ENCODE measurements around the gene RASGRP3.

Gene RASGRP3

DNA sequence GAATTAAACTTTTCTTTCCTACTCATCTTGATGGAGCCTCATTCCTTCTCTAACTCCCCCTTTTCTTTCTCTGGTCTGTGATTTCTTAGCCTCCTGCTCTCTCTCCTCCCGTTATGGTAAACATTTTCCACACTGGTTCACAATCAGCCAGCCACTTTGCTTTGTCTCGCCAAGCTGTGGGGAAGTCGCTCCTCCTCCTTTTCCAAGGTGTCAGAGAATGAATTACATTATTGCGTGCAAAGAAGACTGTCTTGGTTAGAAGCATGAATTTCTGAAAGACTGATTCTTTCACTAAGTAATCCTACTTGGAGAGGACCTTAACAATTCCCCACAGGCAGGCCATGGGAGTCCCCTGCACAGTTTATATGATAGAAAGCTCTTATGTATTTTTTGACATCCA lies 46.1 kb downstream of the RASGRP3 start:
- no peak for DNase-seq (ENCODE audit: low read depth)

DNA sequence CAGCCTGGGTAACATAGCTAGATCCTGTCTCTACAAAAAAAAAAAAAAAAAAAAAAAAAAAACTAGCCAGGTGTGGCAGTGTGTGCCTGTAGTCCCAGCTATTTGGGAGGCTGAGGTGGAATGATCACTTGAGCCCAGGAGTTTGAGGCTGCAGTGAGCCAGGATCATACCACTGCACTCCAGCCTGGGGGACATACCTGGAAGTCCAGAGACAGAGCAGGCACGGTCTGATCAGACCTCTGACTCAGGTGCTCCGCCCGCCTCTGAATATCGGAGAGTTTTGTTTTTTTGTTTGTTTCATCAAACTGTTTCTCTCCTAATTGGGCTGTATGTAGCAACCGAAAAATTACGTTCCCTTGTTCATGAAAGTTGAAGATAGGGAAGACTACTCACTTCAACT lies 49.2 kb downstream of the RASGRP3 start:
- no peak for DNase-seq (ENCODE audit: low read depth)

DNA sequence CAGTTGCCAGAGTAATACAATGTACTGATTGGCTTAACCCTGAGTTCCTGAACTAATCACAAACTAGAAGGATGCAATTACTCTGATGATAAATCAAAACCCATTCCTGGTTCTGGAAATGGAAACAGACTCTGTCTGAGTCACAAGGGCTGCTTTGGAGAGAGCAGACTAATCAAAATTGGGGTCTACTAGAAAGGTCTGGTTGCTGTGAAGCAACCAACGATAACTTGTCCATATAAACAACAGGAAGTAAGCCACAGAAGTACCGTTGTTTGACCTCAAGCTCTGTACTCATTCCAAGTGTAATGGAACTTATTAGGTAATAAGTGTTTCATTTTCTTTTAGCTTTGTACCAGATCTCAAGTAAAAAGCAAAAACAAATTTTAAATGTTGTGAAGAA lies 49.7 kb downstream of the RASGRP3 start:
- DNase-seq (ENCODE audit: low read depth) = no peak

DNA sequence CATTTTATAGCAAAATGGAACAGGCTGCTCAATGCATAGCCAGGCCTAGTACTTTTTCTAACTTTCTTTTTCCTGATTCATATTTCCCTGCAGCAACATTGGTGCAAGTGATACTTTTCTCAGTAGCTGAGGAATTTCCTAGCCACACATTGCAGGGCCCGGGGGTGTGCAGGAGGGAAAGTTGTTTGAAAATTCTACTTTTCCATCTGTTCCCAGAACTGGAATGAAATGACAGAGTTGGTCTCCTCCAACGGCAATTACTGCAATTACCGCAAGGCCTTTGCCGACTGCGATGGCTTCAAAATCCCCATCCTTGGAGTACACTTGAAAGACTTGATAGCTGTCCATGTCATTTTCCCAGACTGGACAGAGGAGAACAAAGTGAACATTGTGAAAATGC lies 50.5 kb downstream of the RASGRP3 start:
- DNase-seq (ENCODE audit: low read depth) = no peak

DNA sequence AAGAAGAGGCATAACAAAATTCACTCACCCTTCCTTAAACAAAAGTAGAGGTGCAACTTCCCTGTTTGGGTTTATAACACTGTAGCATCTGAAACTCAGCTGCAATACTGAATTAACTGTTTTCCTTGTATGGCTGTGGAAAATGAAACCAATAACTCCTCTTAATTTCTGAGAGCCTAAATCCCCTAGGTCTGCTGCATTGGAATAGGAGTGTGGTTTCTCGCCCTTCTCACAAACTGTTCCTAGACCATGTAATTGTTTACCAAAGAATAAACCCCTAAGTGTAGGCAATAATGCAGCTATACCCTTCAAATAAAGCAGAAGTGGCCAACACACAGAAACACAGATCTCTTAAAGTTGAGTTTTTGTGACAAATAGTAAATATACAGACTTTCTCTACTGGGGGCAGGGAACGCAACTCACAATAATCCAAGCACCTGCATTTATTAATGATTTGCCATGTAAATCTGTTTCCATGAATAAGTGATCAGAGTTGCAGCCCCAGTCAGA lies 52.0 kb downstream of the RASGRP3 start:
- no peak for DNase-seq (ENCODE audit: low read depth)

DNA sequence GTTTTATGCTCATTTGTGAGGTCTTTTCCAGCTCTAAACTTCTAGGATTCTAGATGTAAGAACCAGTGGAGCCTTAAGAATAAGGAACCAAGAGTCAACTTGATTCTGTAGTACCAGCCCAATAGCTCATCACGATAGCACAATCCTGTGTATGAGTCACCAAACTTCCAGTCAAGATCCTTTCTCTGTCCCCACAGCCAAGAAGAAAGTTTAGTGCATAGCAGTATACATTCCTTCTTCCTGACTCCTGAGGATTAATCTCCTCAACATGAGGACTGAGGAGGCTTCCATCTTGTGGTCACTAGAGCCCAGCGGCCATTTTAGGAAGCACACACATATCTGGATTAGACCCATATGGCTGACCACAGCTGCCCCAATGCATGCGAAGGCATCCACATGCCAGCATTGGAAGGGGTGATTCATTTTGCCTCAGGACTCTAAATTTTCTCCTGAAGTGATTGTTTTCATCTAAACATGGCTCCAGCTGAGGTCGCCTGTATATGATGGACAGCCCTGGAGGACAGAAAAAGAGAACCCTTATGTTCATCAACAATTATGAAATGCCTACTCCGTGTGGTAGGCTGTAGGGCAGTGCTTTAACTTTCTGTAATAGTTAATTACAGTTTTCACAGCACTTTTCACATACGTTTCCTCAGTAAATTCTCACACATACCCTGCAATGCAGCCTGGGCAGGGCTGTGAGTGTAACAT lies 53.5 kb downstream of the RASGRP3 start:
- DNase-seq (ENCODE audit: low read depth) = peak; percentile 87

DNA sequence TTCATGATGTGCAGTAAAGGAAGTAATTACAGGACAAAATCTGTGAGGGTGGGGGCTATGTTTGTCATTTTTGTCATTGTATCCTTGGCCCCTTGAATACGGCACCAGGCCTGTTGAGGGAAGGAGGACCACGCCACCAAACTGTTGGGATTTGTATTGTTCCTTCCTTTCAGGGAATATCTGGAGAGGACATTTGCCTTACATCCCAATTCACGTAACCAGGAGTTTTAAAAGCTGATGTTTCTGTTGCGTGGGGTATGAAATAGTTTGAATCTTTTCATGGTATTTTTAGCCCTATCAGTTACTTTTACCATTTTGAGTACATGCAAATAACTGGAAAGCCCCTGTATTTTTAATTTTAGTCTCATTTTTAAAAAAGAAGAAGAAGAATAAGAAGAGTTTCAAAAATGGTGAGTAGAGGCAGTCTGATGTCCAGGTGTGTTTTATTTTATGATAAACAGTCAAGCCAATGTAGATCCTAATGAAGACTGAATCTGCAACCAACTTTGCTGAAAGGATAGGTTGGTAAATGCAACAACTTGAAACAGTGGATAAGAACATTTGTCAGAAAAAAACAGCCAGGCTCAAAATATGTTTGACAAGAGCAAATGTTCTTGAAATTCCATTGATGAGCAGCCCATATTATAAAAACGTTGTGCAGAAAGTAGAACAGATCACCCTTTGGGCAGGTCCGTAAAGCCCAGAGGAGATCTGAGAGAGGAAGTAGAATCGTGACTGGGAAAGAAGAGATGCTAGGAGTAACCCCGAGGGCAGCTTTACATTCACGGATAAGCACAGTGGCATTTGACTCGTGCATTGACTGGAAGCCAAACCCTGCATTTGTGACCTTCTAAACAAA lies 54.5 kb downstream of the RASGRP3 start:
- no peak for DNase-seq (ENCODE audit: low read depth)

DNA sequence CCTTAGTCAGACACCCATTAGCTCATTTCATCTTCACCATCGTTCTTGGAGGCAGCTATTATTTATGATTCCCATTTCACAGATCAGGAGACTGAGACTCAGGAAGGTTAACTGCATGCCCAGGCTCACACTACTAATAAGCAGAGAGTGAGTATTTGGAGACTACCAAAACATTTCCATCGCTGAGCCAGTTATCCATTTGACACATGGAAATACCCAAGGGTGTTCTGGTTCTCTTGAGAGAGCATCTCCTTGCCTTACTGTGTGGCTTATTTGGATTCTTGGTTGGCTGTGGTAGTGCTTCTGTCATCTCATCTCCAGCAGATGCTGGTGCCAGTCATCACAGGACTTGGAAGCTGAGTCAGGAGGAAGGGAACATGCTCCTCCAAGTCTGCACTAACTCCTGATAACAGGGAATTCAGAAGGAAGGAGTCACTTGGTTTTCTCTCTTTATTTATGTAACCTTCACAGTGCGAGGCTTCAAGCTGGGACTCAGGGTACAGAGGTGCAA lies 55.2 kb downstream of the RASGRP3 start:
- DNase-seq (ENCODE audit: low read depth) = no peak

DNA sequence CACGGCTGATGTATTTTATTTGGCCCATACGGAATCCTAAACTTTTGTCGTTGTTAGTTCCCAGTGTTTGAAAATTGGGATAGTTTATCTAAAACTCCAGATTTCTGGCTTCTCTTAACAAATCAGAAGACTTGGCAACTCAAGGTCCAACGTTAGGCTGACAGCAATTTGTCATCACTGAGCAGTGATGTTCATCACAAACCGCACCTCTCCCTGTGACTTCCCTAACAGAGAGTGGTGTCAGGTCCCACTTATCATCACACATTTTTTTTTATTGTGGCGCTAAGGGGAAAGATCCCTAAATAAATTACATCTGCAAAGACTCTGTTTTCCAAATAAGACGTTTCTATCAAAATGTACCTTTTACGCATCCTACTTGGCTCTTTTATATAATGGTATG lies 55.7 kb downstream of the RASGRP3 start:
- DNase-seq (ENCODE audit: low read depth) = no peak

DNA sequence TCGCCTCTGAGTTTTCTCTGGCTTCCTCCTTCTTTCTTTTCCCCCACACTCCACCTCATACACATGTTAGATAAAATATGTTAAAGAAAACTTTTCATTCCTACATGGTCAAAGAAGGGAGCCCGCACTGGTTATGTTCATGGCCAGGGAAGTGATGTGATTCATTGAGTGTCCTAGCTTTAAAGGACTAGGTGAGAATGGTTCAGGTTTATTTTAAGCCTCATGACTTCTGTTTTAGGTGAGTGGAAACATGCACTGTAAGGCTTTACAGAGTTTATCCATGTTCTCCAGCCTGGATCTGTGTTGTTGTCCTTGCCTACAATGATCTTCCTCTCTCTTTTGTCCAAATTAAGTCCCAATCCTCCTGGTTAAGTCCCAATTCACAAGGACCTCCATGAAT lies 56.5 kb downstream of the RASGRP3 start:
- no peak for DNase-seq (ENCODE audit: low read depth)

DNA sequence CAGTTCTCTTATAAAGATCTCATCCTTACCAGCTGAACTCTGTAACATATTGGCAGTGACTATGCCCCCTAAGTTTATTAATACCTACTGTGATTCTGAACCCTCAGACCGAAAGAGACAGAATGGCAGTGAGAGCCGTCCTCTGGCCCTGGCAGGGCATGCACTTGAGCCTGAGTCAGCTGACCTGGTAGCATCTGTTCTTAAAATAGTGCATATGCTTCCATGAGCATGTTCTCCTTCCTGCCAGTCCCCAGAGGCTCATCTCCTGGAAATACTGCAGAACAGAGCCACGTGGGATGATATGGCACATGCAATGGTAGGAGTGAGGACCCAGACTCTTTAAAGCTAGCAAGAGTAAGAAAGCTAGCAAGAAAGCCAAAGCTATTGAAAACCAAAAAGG lies 59.0 kb downstream of the RASGRP3 start:
- no peak for DNase-seq (ENCODE audit: low read depth)

DNA sequence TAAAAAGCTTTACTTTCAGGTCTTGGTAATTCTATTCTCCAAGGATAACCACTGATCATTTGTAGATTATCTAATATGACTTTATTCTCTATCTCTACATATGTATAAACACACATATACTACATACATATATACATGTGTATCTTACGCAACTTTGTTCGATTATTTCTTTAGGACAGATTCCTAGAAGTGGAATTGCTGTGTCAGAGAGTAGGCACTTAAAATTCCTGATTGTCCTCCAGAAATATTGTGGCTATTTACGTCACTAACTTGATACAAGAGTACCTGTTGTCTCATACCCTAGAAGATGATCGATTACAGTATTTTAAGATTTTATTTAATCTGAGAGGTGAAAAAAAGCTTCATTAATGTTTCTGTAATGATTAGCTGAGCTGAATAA lies 64.8 kb downstream of the RASGRP3 start:
- DNase-seq (ENCODE audit: low read depth) = no peak

DNA sequence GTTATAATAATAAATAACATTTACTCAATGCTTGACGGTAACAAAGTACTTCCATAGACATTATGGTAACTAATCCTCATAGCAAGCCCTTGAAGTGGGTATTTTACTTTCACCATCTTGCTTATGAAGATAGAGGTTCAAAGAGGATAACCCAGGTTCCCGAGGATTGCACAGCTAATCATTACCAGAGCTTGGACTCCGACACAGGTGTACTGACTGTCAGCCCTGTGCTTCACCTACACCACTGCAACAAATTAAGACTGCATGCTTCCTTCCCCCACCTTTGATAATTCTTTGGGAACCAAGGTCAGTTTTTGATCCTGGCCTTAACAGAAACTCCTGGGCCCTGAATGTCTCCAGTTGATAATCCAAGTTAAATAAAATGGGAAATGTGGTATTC lies 73.8 kb downstream of the RASGRP3 start:
- DNase-seq (ENCODE audit: low read depth) = no peak

DNA sequence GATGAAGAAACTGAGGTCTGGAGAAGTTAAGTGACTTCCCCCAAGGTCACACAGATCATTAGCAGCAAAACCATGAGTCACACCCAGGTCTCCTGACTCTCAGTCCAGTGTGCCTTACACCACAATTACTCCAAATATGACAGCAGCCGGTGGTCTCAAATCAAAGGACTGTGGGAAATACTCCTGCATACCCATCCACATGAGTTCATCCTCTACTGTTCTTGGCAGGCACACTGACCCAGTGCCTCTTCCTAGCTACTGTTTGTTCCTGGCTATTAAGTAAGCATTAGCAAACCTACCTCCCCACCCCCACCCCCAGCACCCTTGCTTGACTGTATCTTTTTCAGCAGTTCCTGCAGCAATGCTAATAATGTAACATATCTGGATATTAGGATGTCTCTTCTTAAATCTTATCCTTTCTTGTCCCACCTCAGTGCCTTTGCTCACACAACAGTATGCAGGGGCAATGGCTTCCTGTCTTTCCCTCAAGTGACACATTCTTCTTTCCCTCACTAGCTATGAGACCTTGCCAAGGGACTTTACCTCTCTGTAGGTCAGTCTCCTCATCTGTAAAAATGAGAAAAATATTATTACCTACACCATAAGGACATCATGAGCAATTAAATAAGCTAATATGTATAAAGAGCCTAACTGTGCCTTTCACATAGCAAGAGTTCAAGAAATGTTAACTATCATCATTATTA lies 76.5 kb downstream of the RASGRP3 start:
- peak; percentile 31 for DNase-seq (ENCODE audit: low read depth)

DNA sequence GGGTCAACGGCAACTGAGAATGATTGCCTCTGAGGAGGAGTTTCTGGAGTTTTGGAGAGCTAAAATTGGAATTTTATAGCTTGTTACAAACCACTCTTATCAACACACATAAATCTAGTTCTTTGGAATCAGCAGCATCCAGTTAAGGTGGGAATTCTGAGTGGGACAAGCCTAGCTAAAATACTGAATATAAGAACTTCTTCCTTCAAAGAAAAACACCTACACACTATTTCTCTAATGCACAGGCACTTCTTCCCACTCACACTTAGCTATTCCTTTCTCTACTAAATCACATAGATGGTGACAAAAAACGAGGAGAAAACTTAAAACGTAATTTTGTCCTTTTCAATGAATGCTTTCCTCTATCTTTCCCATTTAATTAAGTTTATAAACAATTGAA lies 79.2 kb downstream of the RASGRP3 start:
- no peak for DNase-seq (ENCODE audit: low read depth)

DNA sequence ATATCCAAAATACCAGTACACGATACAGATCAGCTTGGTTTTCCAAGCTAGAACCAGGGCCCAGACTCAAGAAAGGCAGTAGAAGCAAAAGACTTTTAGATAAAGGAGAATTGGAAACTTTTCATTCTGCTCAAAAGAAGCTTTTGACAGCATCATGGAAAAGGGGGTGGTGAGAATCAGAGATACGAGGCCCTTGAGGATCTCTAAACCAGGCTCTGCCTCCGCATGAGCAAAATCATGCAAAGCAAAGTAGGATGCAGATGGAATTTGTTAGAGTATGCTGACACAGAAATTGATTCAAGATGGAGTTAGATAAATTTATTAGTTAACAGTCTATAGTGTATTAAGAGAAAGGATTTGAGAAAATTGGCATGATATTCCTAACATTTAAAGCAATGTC lies 82.9 kb downstream of the RASGRP3 start:
- no peak for DNase-seq (ENCODE audit: low read depth)

DNA sequence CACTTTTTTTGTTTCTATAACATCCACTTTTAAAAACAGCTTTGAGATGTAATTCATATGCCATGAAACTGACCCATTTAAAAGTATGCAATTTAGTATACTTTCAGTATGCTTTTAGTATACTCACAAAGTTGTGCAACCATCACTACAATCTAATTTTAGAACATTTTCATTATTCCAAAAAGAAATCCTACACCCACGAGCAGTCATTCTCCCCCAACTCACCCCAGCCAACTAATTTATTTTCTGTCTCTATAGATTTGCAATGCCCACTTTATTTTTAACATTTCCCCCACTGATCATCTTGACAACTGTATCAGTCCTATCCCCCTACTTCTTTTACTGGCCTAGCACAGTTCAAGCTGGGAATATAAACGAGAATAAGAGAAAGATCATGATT lies 83.6 kb downstream of the RASGRP3 start:
- no peak for DNase-seq (ENCODE audit: low read depth)

DNA sequence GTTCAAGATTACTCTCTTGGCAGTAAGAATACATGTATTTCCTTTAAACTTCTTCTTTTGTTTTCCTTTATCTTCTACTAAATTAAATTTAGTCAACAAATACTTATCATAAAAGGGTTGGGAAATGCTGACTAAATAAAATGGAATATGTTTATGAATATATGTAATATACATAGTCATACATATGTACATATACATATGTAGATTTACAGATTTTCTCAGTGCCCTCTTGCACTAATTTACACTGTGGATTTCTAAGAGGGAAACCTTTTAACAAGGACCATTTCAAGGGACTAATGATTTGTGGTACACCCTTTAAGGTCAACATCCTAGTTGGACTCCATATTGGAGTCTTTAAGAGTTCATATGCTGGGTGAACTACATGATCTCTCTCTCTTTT lies 85.4 kb downstream of the RASGRP3 start:
- no peak for DNase-seq (ENCODE audit: low read depth)

DNA sequence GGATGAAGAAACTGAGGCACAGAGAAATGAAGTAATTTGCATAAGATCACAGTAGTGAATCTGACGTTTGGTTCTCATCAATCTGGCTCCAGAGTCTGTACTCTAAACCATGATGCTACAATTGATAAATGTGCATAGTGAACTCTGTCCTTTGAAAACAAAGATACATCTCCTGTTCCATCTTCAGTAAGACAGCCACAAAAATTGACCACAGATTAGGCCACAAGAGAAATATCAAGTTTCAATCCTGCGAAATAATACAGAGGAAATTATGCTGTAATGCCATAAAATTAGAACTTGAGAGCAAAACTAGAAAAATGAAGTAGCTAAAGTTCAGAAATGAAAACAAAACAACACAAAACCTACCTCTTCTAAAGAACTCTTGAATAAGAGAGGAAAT lies 94.2 kb downstream of the RASGRP3 start:
- no peak for DNase-seq (ENCODE audit: low read depth)

DNA sequence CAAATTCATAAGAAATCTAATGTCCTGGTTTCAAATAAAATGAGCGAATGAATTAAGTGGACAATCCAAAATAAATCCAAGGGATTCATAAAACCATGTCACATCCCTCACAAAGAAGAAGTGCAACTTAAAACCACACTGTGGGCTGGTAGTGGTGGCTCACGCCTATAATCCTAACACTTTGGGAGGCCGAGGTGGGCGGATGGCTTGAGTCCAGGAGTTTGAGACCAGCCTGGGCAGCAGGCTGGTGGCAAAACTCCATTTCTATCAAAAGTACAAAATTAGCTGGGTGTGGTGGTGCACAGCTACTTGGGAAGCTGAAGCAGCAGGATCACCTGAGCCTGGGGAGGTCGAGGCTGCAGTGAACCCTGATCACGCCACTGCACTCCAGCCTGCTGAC lies 97.2 kb downstream of the RASGRP3 start:
- no peak for DNase-seq (ENCODE audit: low read depth)

DNA sequence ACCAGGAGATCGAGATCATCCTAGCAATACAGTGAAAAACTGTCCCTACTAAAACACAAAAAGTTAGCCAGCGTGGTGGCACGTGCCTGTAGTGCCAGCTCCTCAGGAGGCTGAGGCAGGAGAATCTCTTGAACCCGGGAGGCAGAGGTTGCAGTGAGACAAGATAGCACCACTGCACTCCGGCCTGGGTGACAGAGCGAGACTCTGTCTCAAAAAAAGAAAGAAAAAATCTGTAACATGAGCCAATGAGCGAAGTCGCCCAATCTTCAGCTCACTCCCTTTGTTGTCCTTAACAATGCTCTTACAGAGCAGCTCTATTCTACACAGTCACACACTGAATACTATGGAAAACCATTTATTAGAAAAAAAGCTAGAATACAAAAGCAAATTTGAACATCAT lies 100.6 kb downstream of the RASGRP3 start:
- no peak for DNase-seq (ENCODE audit: low read depth)

DNA sequence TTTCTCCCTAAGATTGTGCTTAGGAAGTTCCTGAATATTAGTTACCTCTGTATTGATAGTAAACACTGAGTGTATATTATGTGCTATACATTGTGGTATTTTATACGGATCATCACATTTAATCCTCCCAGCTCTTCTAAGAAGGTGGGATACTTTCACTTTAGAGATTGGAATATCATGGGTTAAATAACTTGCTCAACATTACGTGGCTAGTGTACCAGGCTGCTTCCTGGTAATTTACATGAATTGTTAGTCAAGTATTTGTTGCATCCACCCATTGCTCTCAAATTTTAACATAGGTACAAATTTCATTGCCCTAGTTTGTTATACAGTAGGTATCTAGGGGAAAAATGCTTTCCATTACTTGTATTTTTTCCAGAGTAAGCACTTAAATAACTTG lies 101.2 kb downstream of the RASGRP3 start:
- no peak for DNase-seq (ENCODE audit: low read depth)

DNA sequence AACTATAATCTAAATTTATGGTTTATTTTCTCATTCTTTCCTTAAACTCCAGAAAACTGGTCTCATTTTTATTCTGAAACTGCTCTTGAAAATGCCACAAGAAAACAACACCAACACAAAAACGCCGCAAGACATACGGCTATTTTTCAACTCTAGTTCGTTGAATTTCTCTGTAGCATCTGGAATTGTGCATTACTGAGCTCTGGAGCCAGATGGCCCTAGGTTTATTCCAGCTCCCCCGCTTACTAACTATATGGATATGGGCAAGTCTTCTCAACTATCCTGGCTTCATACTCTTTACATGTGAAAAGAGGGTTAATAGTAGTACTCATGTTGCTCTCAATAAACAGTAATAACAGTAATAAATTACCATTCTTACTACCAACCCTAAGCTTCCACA lies 102.8 kb downstream of the RASGRP3 start:
- no peak for DNase-seq (ENCODE audit: low read depth)

All from non-pigmented ciliary epithelial cell (primary cell).